Esophagus squamous epithelium (tissue), 5 donors: ENCODE results near the gene SLC22A5. TPM values are rescaled to one million over a fixed set of nuclear protein-coding genes. Genes with fewer than 3 reads are reported as not detected.
A peak's percentile ranks its signal among the peaks of the same experiment; 100 is the strongest.

ENCODE experiments used
- DNase-seq: peaks from one replicate; lab custom pipeline; 2025; lab: John Stamatoyannopoulos, UW
- H3K27ac ChIP-seq, 4 donors: fragments of 200-600 bp; sonication (generic); one replicate each; pipeline ENCODE4 v1.5.1; 2016 to 2019; ENCODE audit warnings: mild to moderate bottlenecking in 1 of 4
- H3K27me3 ChIP-seq, 4 donors: fragments of 200-600 bp; sonication (generic); 1 replicate in 3 of 4; 2 replicates in 1 of 4; pipeline versions ENCODE4 v1.5.1 to v1.6.0; 2017 to 2021; ENCODE audit warnings: antibody characterized with exemption in 1 of 4
- H3K36me3 ChIP-seq, 3 donors: fragments of 200-600 bp; sonication (generic); one replicate each; pipeline ENCODE4 v1.5.1; 2016 to 2019
- H3K4me1 ChIP-seq, 3 donors: fragments of 200-600 bp; sonication (generic); one replicate each; pipeline ENCODE4 v1.5.1; 2017 to 2019
- H3K4me3 ChIP-seq, 4 donors: fragments of 200-600 bp; sonication (generic); 1 replicate in 3 of 4; 2 replicates in 1 of 4; pipeline ENCODE4 v1.5.1; 2016 to 2019; ENCODE audit warnings: mild to moderate bottlenecking in 2 of 4, moderate library complexity in 1 of 4
- H3K9me3 ChIP-seq, 3 donors: fragments of 200-600 bp; sonication (generic); one replicate each; pipeline ENCODE4 v1.5.1; 2016 to 2019
- POLR2A ChIP-seq, 4 donors: fragments of 450-650 bp; IDR thresholded peaks; one replicate each; pipeline ENCODE4 v1.6.1; 2017; ENCODE audit warnings: antibody characterized with exemption in 4 of 4, mild to moderate bottlenecking in 4 of 4, moderate library complexity in 3 of 4
- WGBS, 2 donors: methylation state at CpG; one replicate each; pipeline ENCODE4 v1.1.5; 2018; 5-methylcytosine and 5-hydroxymethylcytosine counted together
- intact Hi-C: fragments of 100-400 bp; cut with DNase I; formaldehyde crosslinking; loops from one replicate; pipeline ENCODE4 v1.15.0; 2022
- total RNA-seq, 4 donors: library from RNA; depleted of rRNA; stranded (reverse); fragments of >200 nt; gene quantifications; one replicate each; pipeline ENCODE4 v1.1.0, GENCODE V29; 2016
- TF ChIP-seq, protein P1 (sequence below), 6 experiments: fragments of 450-650 bp in 4 of 6; fragments of 200-600 bp in 2 of 6; sonication (generic) in 2 of 6; IDR thresholded peaks; one replicate each; pipeline ENCODE4 v1.5.1; 2016 to 2019; ENCODE audit warnings: antibody characterized with exemption in 6 of 6, mild to moderate bottlenecking in 4 of 6, moderate library complexity in 4 of 6
- donor health status: DM: yes; HTN: yes; CAD: no.

The SLC22A5 gene
- total RNA-seq, 4 donors from 2014 or later: 7.4 to 15.8 (median 8.3) TPM

GRCh38 chr5:132406144-132406783, 36.8 kb downstream of the SLC22A5 start:
- Histone ChIP-seq H3K9me3 (no peaks in the 10 kb centered on the region), H3K27ac (peak overlapping the region in 3 of 4 donors; percentile 7 to 17 (median 17))

GRCh38 chr5:132407970-132408369, 38.5 kb downstream of the SLC22A5 start:
- Histone ChIP-seq H3K9me3 (no peaks in the 10 kb centered on the region), H3K4me1 (peaks cover 16 to 52% (median 25%) of the 10 kb centered on the region in 3 donors), H3K4me3 (no peak overlapping the region), H3K36me3 (no peaks in the 10 kb centered on the region), H3K27me3 (no peaks in the 10 kb centered on the region), H3K27ac (no peak overlapping the region)
- TF ChIP-seq, protein P1, sequence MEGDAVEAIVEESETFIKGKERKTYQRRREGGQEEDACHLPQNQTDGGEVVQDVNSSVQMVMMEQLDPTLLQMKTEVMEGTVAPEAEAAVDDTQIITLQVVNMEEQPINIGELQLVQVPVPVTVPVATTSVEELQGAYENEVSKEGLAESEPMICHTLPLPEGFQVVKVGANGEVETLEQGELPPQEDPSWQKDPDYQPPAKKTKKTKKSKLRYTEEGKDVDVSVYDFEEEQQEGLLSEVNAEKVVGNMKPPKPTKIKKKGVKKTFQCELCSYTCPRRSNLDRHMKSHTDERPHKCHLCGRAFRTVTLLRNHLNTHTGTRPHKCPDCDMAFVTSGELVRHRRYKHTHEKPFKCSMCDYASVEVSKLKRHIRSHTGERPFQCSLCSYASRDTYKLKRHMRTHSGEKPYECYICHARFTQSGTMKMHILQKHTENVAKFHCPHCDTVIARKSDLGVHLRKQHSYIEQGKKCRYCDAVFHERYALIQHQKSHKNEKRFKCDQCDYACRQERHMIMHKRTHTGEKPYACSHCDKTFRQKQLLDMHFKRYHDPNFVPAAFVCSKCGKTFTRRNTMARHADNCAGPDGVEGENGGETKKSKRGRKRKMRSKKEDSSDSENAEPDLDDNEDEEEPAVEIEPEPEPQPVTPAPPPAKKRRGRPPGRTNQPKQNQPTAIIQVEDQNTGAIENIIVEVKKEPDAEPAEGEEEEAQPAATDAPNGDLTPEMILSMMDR (IDR thresholded peaks at IDR 0.05): no peak
- TF ChIP-seq POLR2A (IDR thresholded peaks at IDR 0.05): no peak
- intact Hi-C loops: no loop called here
- 77 to 89% methylated on average over 3 of the region's 3 CpGs for WGBS, 2 donors
- no peak for DNase-seq

More at GRCh38 chr5:132406144-132406783, 36.8 kb downstream of the SLC22A5 start:
- Histone ChIP-seq H3K4me1 (peaks cover 10 to 35% (median 15%) of the 10 kb centered on the region in 3 donors), H3K27me3 (no peaks in the 10 kb centered on the region), H3K36me3 (no peaks in the 10 kb centered on the region), H3K4me3 (no peak overlapping the region)
- TF ChIP-seq, protein P1 (IDR thresholded peaks at IDR 0.05): no peak
- TF ChIP-seq POLR2A (IDR thresholded peaks at IDR 0.05): no peak
- 60 to 66% methylated on average over 2 to 4 of the region's 4 CpGs for WGBS, 2 donors
- intact Hi-C loops: no loop called here
- DNase-seq: no peak

DNA sequence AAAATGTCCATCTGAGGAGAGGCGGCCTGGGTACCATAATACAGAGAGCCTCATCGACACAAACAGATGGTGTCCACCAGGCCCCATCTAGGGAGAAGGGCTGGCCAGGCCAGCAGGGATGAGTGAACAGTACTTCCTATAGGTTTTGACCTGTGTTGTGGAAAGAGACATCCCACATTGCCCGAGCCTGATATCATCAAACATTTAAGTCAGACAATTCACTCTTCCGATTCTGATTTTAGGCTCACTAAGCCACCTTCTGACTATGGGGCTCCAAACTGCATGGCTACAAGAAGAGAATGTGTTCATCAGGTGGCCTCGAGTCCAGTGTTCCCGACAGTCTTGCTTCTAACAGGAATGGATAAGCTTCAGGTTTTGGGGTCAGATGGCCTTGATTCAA, 38.9 kb downstream of the SLC22A5 start:
- intact Hi-C loops: no loop called here
- Histone ChIP-seq H3K27ac (peak overlapping the region in 2 of 4 donors; percentile 98 to 100), H3K27me3 (no peaks in the 10 kb centered on the region), H3K9me3 (no peaks in the 10 kb centered on the region), H3K4me3 (no peak overlapping the region), H3K36me3 (no peaks in the 10 kb centered on the region), H3K4me1 (peaks cover 16 to 57% (median 28%) of the 10 kb centered on the region in 3 donors)
- WGBS, 2 donors: 77 to 86% methylated on average over 6 of the region's 6 CpGs
- no peak for TF ChIP-seq POLR2A (IDR thresholded peaks at IDR 0.05)
- TF ChIP-seq, protein P1 (IDR thresholded peaks at IDR 0.05): no peak
- DNase-seq: no peak

DNA sequence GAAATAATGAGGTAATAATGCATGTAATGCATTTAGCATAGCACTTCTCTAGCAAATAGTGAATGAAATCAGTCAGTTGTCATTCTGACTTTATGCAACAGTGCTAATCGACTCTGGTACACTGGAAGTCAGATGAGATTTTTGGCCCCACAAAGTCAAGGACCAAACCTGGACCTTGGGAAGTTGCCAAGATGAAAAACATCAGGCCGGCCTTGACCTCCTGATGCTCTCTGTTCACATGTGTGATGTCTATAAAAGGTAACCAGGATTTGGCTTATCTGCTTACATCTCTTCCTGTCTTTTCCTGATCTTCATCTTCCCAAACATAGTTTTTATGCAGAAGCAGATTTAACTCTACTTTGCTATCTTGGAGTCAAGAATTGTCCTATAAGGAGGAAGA, 39.5 kb downstream of the SLC22A5 start:
- intact Hi-C loops: no loop called here
- WGBS, 2 donors: 59 to 80% methylated on average over 2 of the region's 2 CpGs
- Histone ChIP-seq H3K27me3 (no peaks in the 10 kb centered on the region), H3K27ac (peak overlapping the region in 3 of 4 donors; percentile 98 to 100 (median 98)), H3K36me3 (no peaks in the 10 kb centered on the region), H3K4me1 (peaks cover 16 to 62% (median 31%) of the 10 kb centered on the region in 3 donors), H3K4me3 (no peak overlapping the region), H3K9me3 (no peaks in the 10 kb centered on the region)
- TF ChIP-seq POLR2A (IDR thresholded peaks at IDR 0.05): no peak
- TF ChIP-seq, protein P1 (IDR thresholded peaks at IDR 0.05): no peak
- DNase-seq: no peak

DNA sequence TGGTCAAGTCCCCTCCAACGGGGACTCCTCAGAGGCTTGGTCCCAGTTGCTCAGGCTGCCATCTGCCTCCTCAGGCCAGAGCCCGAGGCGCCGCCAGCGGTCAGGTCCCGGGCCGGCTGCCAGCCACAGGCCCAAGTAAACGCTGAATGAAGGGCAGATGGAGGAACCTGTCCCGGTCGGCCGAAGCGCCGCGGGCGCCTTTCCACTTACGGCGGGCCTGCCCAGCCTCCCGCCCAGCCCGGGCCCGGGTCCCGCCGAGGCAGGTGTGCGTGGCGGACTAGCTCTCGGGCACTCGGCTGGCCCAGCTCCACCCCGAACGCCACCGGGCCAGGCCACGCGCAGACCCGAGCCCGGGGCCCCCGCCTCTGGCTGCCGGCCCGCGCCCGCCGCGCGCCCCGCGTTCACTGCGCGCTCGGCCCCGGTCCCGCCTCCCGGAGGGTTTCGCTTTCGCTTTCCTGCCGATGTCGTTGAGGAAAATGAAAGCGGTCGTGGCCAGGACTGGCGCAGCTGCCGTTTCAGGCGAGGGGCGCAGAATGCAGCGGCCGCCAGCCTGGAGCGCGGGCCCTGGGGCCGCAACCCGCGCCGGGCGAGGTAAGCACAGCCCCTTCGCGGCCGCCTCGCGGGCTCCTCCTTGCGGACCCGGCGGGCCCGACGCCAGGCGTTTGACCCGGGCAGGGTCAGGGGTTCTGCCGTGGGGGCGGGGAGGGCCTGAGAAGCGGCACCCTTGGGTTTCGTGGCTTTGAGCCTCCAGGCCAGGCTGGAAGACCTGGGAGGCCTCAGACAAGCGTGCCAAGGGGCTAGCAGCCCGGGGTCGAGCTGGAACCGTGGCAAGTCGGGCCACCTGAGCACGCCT, 41.2 kb downstream of the SLC22A5 start:
- Histone ChIP-seq H3K36me3 (no peaks in the 10 kb centered on the region), H3K4me3 (peak overlapping the region; percentile 64 to 81 (median 68)), H3K27me3 (no peaks in the 10 kb centered on the region), H3K9me3 (no peaks in the 10 kb centered on the region), H3K4me1 (peaks cover 16 to 78% (median 47%) of the 10 kb centered on the region in 3 donors), H3K27ac (peak overlapping the region; percentile 97 to 100 (median 98))
- no peak for DNase-seq
- intact Hi-C loops: no loop called here
- 0% methylated on average over 4 to 7 of the region's 90 CpGs for WGBS, 2 donors
- TF ChIP-seq, protein P1 (IDR thresholded peaks at IDR 0.05): peak in 5 of 6 experiments; percentile 51 to 73 (median 68)
- TF ChIP-seq POLR2A (IDR thresholded peaks at IDR 0.05): peak in 2 of 4 donors; percentile 61 to 83
